ENCODE measurements around the gene CLCN3.

- TF ChIP-seq CTCF (IDR thresholded peaks at IDR 0.05) (no peak), POLR2AphosphoS5 (IDR thresholded peaks at IDR 0.05; ENCODE audit: low read depth, low read length) (no peak), TCF7L2 (IDR thresholded peaks at IDR 0.05; ENCODE audit: low read depth, low read length) (no peak), REST (IDR thresholded peaks at IDR 0.05; ENCODE audit: insufficient read depth in 1 of 2, low read depth in 2 of 2, low read length in 1 of 2) (no peak), SIN3A (IDR thresholded peaks at IDR 0.05; ENCODE audit: borderline replicate concordance, insufficient read depth, low read depth, low read length) (no peak)
Observed at GRCh38 chr4:169765835-169766234, 145.5 kb downstream of the CLCN3 start.

All from Panc1 (cell line).